Left hindlimb (tissue), 1 donor: ENCODE data around the gene CIROP.

Experiments
- DNase-seq: peaks from one replicate; pipeline ENCODE4 v3.0.0-alpha.2; 2018

Gene CIROP, protein sequence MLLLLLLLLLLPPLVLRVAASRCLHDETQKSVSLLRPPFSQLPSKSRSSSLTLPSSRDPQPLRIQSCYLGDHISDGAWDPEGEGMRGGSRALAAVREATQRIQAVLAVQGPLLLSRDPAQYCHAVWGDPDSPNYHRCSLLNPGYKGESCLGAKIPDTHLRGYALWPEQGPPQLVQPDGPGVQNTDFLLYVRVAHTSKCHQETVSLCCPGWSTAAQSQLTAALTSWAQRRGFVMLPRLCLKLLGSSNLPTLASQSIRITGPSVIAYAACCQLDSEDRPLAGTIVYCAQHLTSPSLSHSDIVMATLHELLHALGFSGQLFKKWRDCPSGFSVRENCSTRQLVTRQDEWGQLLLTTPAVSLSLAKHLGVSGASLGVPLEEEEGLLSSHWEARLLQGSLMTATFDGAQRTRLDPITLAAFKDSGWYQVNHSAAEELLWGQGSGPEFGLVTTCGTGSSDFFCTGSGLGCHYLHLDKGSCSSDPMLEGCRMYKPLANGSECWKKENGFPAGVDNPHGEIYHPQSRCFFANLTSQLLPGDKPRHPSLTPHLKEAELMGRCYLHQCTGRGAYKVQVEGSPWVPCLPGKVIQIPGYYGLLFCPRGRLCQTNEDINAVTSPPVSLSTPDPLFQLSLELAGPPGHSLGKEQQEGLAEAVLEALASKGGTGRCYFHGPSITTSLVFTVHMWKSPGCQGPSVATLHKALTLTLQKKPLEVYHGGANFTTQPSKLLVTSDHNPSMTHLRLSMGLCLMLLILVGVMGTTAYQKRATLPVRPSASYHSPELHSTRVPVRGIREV

DNA sequence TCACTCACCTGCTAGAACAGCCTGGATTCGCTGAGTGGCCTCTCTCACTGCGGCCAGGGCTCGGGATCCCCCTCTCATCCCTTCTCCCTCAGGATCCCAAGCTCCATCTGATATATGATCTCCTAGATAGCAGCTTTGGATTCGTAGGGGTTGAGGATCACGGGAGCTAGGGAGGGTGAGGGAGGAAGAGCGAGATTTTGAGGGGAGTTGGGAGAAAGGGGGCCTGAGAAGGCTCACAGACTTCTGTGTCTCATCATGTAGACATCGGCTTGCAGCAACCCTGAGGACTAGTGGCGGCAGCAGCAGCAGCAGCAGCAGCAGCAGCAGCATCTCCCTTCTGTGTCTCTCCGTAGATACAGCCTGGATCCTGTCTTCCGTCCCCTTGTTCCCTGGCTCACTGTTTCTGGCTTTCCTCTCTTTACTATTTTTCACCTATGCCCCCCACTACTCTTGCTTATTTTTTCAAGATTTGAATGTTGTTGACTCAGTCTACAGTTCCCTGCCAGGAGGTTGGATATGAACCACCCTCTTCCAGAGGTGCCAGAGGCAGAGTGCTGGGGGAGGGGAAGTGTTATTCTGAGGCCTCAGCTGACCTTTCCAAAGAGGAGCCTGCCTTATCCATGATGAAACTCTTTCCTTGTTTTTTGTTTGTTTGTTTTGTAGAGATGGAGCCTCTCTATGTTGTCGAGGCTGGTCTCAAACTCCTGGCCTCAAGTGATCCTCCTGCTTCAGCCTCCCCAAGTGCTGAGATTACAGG, at the start of gene CIROP:
Gene CIROP, minus strand, starts transcription at position 399 of the 757 bp plus-strand sequence. Its CDS starts 69 bp downstream, at position 330.
- DNase-seq: no peak

DNA sequence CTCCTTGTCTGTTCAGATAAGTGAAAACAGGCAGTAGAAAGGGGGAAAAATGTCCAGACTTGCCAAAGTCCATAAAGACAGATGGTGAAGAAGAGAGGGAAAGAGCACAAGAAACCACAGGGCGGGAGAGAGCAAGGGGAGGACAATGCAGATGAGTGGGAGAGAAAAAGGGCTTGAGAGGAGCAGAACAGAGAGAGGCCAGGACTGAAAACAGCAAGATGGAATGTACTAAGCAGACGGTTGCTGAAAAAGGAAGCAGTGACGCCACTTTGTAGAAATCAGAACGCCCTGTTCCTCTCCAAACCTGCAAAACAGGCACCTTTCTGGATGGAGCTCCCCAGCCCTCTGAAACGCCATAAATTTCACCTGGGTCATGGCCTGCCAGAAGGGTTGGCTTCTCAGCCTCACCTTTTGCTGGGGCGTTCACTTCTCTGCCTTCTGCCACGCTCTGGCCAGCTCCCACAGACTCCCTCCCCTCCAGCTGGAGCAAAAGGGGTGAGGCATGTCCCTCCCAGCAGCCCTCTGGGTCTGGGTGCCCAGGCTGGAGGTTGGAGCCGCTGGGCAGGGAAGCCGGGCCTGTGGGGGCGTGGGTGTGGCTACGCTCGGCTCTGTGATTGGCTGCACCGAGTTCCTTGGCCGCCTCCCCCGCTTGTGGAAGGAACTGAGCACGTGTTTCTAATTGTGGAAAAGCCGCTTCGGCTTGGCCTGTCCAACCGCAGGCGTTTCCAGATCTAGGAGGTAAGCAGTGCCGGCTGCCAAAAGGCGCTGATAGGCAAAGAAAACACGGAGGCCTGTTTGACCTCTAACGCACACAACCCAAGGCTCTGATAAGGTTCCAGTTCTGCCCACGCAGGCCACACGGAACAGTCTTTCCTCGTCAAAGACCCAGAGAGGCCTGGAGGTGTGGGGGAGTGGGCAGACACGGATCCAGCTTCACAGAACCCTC, 49.3 kb upstream of the CIROP start:
- DNase-seq: peak; percentile 87

DNA sequence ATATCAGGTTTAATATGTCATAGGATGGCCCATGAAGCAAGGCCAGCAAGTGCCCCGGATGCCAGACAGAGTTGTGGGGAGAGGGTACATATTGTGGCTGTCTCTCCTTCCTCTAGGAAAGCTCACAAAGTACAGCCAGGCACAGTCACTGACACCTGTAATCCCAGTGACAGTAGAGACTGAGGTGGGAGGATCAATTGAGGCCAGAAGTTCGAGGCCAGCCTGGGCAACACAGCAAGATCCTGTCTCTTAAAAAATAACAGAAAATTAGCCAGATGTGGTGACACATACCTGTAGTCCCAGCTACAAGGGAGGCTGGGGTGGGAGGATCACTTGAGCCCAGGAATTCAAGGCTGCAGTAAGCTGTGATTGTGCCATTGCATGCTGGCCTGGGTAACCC, 46.6 kb upstream of the CIROP start:
- DNase-seq: no peak

- no peak for DNase-seq
These were observed 45.0 kb upstream of the CIROP start for GRCh38 chr14:23149745-23150144.

- DNase-seq: no peak
These were observed 43.9 kb upstream of the CIROP start for GRCh38 chr14:23148591-23149249.

GRCh38 chr14:23147676-23148075, 42.9 kb upstream of the CIROP start:
- no peak for DNase-seq

DNA sequence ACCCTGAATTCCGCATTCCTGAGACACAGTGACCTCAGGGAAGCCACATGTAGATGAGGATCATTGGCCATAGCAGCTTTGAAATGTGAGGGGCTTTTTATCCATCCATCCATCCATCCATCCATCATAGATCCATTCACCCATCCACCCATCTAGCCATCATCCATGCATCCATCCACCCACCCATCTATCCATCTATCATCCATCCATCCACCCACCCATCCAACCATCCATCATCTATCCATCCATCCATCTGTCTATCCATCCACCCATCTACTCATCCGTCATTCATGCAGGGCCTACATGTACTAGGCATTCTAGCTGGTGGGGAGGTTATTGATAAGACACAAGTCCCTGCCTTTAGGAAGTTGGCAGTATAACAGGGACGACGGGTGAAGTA, 42.2 kb upstream of the CIROP start:
- no peak for DNase-seq

- DNase-seq: no peak
These were observed 41.6 kb upstream of the CIROP start for GRCh38 chr14:23146351-23146910.

DNA sequence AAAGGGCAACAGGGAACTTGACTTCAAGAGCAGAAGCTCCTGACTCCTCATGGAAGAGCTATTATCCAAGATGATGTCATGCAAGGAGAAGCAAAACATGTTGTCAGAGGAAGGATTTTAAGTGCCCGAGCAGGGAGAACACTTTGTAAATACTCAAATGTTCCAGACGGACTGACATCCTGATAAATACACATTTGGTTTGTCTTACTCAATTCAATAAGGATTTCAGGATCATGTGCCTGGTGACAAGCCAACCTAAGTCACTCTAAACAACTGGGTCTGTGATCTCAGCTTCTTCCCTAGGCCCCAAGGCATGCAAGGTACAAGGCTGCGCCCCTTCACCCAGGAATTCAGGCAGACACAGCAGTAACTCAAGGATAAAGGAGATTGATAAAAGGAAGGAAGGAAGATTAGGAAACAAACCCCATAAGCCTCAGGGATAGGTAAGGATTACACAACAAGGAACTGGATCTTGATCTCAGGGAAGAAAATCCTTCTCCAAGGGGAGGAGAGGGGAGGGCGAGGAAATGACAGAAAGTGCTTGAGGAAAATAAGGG, 41.1 kb upstream of the CIROP start:
- no peak for DNase-seq

DNA sequence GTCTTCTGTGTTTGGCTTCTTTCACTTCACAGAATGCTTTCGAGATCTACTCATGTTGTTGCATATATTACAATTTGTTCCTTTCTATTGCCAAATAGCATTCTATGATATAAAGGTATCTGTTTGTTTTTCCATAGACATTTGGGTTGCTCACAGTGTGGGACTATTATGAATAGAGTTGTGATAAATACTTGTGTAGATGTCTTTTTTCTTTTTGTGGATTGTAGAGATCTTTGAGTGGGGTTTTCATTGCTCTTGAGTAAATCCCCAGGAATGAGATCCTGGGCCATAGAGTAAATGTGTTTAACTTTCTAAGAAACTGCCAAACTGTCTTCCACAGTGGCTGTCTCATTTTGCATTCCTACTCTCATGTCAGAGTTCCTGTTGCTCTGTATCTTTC, 39.1 kb upstream of the CIROP start:
- no peak for DNase-seq

- DNase-seq: no peak
These were observed 38.0 kb upstream of the CIROP start for GRCh38 chr14:23142826-23143225.

- DNase-seq: no peak
These were observed 37.1 kb upstream of the CIROP start for GRCh38 chr14:23141706-23142444.

DNA sequence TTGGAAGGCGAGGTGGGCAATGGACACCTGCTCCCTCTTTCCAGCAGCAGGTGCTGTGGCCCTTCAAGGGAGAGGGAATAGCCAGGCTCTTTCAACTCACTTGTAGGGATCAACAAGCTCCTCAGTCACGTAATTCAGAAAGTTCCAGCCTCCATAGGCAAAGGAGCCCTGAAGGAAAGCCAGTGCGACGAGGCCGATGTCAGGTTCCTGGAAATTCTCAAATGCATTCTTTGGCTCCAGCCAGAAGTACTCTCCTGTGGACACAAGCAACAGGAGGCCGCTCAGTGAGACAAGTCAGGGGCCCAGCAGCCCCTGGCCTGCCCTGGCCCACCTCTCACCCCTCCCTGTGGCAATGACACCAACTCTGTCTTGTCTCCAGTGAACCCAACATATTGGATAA, 35.6 kb upstream of the CIROP start:
- no peak for DNase-seq

- no peak for DNase-seq
These were observed 35.1 kb upstream of the CIROP start for GRCh38 chr14:23139874-23140273.

DNA sequence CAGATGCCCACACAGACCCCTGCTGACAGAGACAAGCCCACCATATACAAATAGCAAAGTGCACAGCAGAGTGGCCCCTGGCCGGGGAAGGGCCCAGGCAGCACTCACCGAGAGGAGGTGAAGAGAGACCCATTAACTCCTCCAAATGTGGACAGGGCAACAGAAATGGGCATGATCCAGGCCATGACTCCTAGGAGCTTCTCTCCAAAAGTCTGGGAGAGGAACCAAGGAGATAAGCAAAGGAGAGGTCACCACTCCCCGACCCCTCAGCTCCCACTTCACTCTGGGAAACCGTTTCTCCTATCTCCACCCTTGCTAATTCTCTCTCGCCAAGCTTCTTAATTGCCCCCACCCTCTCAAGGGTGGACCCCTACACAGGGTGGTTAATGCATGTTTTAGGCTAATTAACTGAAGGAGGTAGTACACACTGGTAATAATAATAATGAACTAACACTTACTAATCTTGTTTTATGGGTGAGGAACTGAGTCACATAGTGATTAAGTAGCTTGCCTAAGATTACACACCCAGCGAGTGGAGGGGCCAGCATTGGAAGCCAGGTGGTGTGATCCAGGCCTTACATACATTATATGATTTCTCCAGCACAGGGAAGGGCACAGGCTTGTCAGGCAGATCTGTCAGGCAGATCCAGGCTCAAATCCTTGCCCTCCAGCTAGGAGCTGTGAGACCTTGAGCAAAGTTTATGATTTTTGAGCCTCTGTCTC, 33.2 kb upstream of the CIROP start:
- no peak for DNase-seq

- DNase-seq: no peak
These were observed 32.5 kb upstream of the CIROP start for GRCh38 chr14:23137192-23137812.

DNA sequence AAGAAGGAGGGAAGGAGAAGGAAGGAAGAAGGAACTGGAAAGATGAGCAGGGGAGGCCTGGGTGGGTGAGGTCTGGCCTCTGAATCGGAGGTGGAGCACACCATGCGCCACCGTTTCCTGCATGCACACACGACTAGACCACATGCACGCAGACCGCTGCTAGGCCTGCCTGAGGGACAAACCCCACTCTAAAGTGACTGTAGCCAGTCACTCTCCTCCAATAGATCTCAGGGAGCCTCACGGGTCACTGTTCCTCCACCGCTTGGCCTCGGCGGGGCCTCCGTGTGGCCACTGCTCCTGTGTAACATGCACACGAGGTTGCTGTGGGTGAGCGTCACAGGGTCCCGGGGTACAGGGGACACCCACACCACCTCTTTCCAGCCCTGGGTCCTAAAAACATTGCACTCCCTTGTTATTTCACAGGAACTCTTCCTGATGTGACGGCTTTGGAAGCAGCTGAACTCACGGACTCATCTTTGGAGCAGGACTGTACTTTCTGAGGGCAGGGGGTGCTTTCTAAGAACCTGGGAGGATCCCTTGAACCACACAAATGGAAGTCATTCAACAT, 31.9 kb upstream of the CIROP start:
- no peak for DNase-seq

GRCh38 chr14:23132970-23133369, 28.2 kb upstream of the CIROP start:
- DNase-seq: no peak

- DNase-seq: no peak
These were observed 26.7 kb upstream of the CIROP start for GRCh38 chr14:23131482-23131881.
